HepG2 (cell line): Measurements from ENCODE around the gene ATP8B4. TPM values are rescaled to one million over a fixed set of nuclear protein-coding genes. Genes with fewer than 3 reads are reported as not detected.

ENCODE experiments used
- ATAC-seq: fragments of 200-7000 bp; cut with Tn5 transposase; 3 replicates; pipeline ENCODE4 v1.9.1; 2020; ENCODE audit warnings: mild to moderate bottlenecking, moderate library complexity
- BruUV-seq: library from RNA; stranded (reverse); fragments of 400-500 nt; replicated peaks from 2 replicates; lab custom pipeline; 2021; lab: Mats Ljungman, UMichigan
- CTCF ChIA-PET: fragments of 300-600 bp; formaldehyde crosslinking; extraction: SDS; loops from one replicate; lab custom pipeline; 2021; ENCODE audit warnings: low total read pairs, inconsistent platforms, low intra/inter-chr PET ratio; lab: Yijun Ruan, JAX
- POLR2A ChIA-PET: fragments of 350-600 bp; sonication (Branson Sonifier 250); formaldehyde crosslinking; loops from one replicate; lab custom pipeline; 2020; ENCODE audit warnings: antibody characterized with exemption, inconsistent platforms; lab: Yijun Ruan, JAX
- DNase-seq: peaks from one replicate; pipeline ENCODE4 v3.0.0-alpha.2; 2015; ENCODE audit warnings: low spot score
- FAIRE-seq: peaks from 3 replicates; lab custom pipeline; 2011; peaks lifted over from hg19 to GRCh38; lab: Jason Lieb, UNC
- H2AFZ ChIP-seq: one replicate; pipeline ENCODE4 v1.6.1; 2011; ENCODE audit warnings: low read length, inconsistent platforms
- H3K27ac ChIP-seq: fragments of 300-600 bp; 3 replicates; pipeline ENCODE4 v1.8.0; 2011; ENCODE audit warnings: mixed run types, mild to moderate bottlenecking, mixed read lengths, low read length, inconsistent platforms; ENCODE audit not compliant: insufficient read depth; ENCODE audit errors: extremely low read length
- H3K27me3 ChIP-seq, 2 experiments: fragments of 200-600 bp in 1 of 2; 2 replicates in 1 of 2; 3 replicates in 1 of 2; pipeline versions ENCODE4 v1.6.0 to v1.8.0; 2011; ENCODE audit warnings: low read length in 2 of 2, mild to moderate bottlenecking in 2 of 2, moderate library complexity in 2 of 2, inconsistent platforms in 1 of 2; ENCODE audit not compliant: insufficient read depth in 2 of 2, control insufficient read depth in 1 of 2
- H3K36me3 ChIP-seq, 2 experiments: fragments of 200-600 bp in 1 of 2; replicated peaks in 1 of 2; 2 replicates in 1 of 2; 3 replicates in 1 of 2; pipeline versions ENCODE4 v1.5.1 to v1.8.0; 2011; ENCODE audit warnings: low read length in 2 of 2, inconsistent platforms in 1 of 2; ENCODE audit not compliant: insufficient read depth in 2 of 2, control insufficient read depth in 1 of 2
- H3K4me1 ChIP-seq: 2 replicates; pipeline ENCODE4 v1.5.1; 2012; ENCODE audit warnings: low read length, inconsistent platforms; ENCODE audit not compliant: insufficient read depth
- H3K4me2 ChIP-seq: 2 replicates; pipeline ENCODE4 v1.6.0; 2011; ENCODE audit warnings: low read depth, low read length, inconsistent platforms
- H3K4me3 ChIP-seq, 3 experiments: fragments of 200-600 bp in 1 of 3; sonication (generic), shearing (Covaris generic) in 1 of 3; replicated peaks in 1 of 3; 2 replicates each; pipeline ENCODE4 v1.5.1; 2011 to 2016; ENCODE audit warnings: low read length in 3 of 3, inconsistent platforms in 2 of 3, low read depth in 2 of 3, mild to moderate bottlenecking in 2 of 3, control low read depth in 1 of 3, mixed read lengths in 1 of 3; ENCODE audit not compliant: insufficient read depth in 1 of 3
- H3K79me2 ChIP-seq: one replicate; pipeline ENCODE4 v1.6.1; 2011; ENCODE audit warnings: low read length, inconsistent platforms; ENCODE audit not compliant: insufficient read depth
- H3K9ac ChIP-seq: 2 replicates; pipeline ENCODE4 v1.6.0; 2011; ENCODE audit warnings: mild to moderate bottlenecking, low read depth, low read length, inconsistent platforms; ENCODE audit not compliant: insufficient read depth
- H3K9me3 ChIP-seq: 2 replicates; pipeline ENCODE4 v1.5.1; 2012; ENCODE audit warnings: mild to moderate bottlenecking, low read length
- H4K20me1 ChIP-seq: 2 replicates; pipeline ENCODE4 v1.6.0; 2011; ENCODE audit warnings: inconsistent platforms, mild to moderate bottlenecking, low read length, moderate library complexity; ENCODE audit not compliant: insufficient read depth
- PCBP2 ChIP-seq: fragments of 200-400 bp; formaldehyde crosslinking; optimal IDR thresholded peaks from 2 replicates; pipeline ENCODE3; 2018; ENCODE audit warnings: low read length, low read depth; ENCODE audit not compliant: poor library complexity, severe bottlenecking
- ZNF367 ChIP-seq: sonication (generic); formaldehyde crosslinking; IDR thresholded peaks from 2 replicates; pipeline ENCODE4 v1.4.0; 2020; ENCODE audit warnings: missing genetic modification reagents, borderline replicate concordance
- ZNF839 ChIP-seq: sonication (generic); formaldehyde crosslinking; IDR thresholded peaks from 2 replicates; pipeline ENCODE4 v1.4.0; 2020; ENCODE audit warnings: missing genetic modification reagents, mild to moderate bottlenecking, borderline replicate concordance
- ZSCAN21 ChIP-seq: sonication (generic); formaldehyde crosslinking; IDR thresholded peaks from 2 replicates; pipeline ENCODE4 v1.8.0; 2022; ENCODE audit warnings: mild to moderate bottlenecking, missing genetic modification reagents, moderate library complexity, borderline replicate concordance
- WGBS: methylation state at CpG from one replicate; pipeline ENCODE4 v1.1.6; 2017; ENCODE audit warnings: low lambda C conversion rate; 5-methylcytosine and 5-hydroxymethylcytosine counted together
- in situ Hi-C: cut with HindIII; loops from 2 replicates; pipeline ENCODE4 v1.10.0; 2017; ENCODE audit warnings: low pct_unique_long_range_greater_than_20kb; ENCODE audit not compliant: extremely low pct_ligation_motif_present
- intact Hi-C: fragments of 100-400 bp; cut with micrococcal nuclease; formaldehyde crosslinking; loops from one replicate; pipeline ENCODE4 v1.10.0; 2022; ENCODE audit not compliant: unreplicated experiment
- polyA plus RNA-seq, 8 experiments: library from polyadenylated mRNA; depleted of rRNA in 3 of 8; stranded (reverse) in 7 of 8; unstranded in 1 of 8; fragments of >200 nt; fragmentation: Illumina TruSeq in 4 of 8; extraction: Trizol in 4 of 8; gene quantifications; 2 replicates each; pipeline versions ENCODE4 v1.2.1 to v1.2.3, GENCODE V29; 2011 to 2016; ENCODE audit warnings: low read depth in 4 of 8, missing spikeins in 1 of 8, mixed read lengths in 1 of 8; ENCODE audit not compliant: insufficient read depth in 1 of 8
- total RNA-seq, 5 experiments: library from RNA; depleted of rRNA; stranded (reverse); fragments of >200 nt; fragmentation: Illumina TruSeq; extraction: Trizol; gene quantifications; 2 replicates each; pipeline ENCODE4 v1.2.3, GENCODE V29; 2016; ENCODE audit warnings: low read depth in 1 of 5
- TF ChIP-seq, protein P1 (sequence below): IDR thresholded peaks from 2 replicates; pipeline ENCODE4 v1.4.0; 2020; ENCODE audit warnings: mild to moderate bottlenecking, missing genetic modification reagents

The ATP8B4 gene
- total and polyA plus RNA-seq, 2 of the 13 experiments (the other 11 are each of a cell fraction or from before 2014, with no cell fraction given) = 0.24 to 0.69 TPM

DNA sequence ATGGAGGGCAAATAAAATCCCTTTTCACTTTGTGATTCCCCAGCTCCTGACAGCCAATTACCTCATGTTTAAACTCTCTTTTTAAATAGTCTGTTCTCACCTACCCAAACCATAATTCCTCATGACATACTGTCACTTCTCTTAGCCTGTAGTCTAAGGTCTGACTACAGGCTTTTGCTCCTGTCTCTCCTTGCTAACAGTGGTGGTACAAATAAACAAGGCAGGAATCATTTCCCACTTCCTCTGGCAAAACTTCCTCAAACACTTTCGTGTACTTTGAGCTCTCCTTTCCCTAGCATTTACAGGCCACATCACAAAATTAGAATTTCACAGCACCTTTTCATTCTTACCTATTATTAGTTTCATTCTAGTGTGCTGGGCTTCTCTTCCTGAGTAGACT is 51.8 kb downstream of the ATP8B4 start:
- Histone ChIP-seq H3K27ac (peak overlapping the region; percentile 17), H3K9me3 (no peaks in the 10 kb centered on the region), H3K4me1 (peaks cover 23% of the 10 kb centered on the region), H3K4me2 (peak overlapping the region; percentile 40), H2AFZ (no peak overlapping the region), H3K9ac (peak overlapping the region; percentile 41; the same call in 1 of the 2 replicates), H3K79me2 (no peaks in the 10 kb centered on the region), H3K27me3 (no peaks in the 10 kb centered on the region), H3K36me3 (no peaks in the 10 kb centered on the region), H3K4me3 (peak overlapping the region in 1 of 3 experiments; percentile 14; a peak in 1 of 6 replicates), H4K20me1 (no peaks in the 10 kb centered on the region)
- 0% methylated on average over 1 of the region's 1 CpG for WGBS
- BruUV-seq = no TSS peak
- FAIRE-seq (no peak), DNase-seq (no peak), ATAC-seq (peak; percentile 35; the same call in 2 of the 3 replicates)
- POLR2A ChIA-PET = no interaction called here
- TF ChIP-seq ZSCAN21 (CRISPR knock-in tag) = no peak
- TF ChIP-seq ZNF839 (CRISPR knock-in tag) = no peak
- TF ChIP-seq, protein P1, sequence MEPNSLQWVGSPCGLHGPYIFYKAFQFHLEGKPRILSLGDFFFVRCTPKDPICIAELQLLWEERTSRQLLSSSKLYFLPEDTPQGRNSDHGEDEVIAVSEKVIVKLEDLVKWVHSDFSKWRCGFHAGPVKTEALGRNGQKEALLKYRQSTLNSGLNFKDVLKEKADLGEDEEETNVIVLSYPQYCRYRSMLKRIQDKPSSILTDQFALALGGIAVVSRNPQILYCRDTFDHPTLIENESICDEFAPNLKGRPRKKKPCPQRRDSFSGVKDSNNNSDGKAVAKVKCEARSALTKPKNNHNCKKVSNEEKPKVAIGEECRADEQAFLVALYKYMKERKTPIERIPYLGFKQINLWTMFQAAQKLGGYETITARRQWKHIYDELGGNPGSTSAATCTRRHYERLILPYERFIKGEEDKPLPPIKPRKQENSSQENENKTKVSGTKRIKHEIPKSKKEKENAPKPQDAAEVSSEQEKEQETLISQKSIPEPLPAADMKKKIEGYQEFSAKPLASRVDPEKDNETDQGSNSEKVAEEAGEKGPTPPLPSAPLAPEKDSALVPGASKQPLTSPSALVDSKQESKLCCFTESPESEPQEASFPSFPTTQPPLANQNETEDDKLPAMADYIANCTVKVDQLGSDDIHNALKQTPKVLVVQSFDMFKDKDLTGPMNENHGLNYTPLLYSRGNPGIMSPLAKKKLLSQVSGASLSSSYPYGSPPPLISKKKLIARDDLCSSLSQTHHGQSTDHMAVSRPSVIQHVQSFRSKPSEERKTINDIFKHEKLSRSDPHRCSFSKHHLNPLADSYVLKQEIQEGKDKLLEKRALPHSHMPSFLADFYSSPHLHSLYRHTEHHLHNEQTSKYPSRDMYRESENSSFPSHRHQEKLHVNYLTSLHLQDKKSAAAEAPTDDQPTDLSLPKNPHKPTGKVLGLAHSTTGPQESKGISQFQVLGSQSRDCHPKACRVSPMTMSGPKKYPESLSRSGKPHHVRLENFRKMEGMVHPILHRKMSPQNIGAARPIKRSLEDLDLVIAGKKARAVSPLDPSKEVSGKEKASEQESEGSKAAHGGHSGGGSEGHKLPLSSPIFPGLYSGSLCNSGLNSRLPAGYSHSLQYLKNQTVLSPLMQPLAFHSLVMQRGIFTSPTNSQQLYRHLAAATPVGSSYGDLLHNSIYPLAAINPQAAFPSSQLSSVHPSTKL = no peak
- no peak for TF ChIP-seq ZNF367 (CRISPR knock-in tag)
- no peak for TF ChIP-seq PCBP2
- intact Hi-C loops = no loop called here
- CTCF ChIA-PET = no interaction called here
- in situ Hi-C loops = no loop called here
